GM21423 (cell line): Measurements from ENCODE around the gene SCGB3A2.
"Not testable (repeated sequence)": the region's sequence is repeated elsewhere in the genome, so short reads cannot be mapped to it uniquely, and the experiment has no call there.

Experiments used
- ATAC-seq: cut with Tn5 transposase; IDR thresholded peaks from one replicate; pipeline ENCODE4 v1.9.1; 2021; ENCODE audit warnings: mild to moderate bottlenecking, moderate library complexity; ENCODE audit not compliant: unreplicated experiment

The SCGB3A2 gene

GRCh38 chr5:147860641-147861025 lies 17.9 kb upstream of the SCGB3A2 start:
- no peak for ATAC-seq

GRCh38 chr5:147863454-147864158 lies 14.9 kb upstream of the SCGB3A2 start:
- ATAC-seq = no peak

- no peak for ATAC-seq
Observed at GRCh38 chr5:147869112-147869511, 9.4 kb upstream of the SCGB3A2 start.

GRCh38 chr5:147869892-147870291 lies 8.6 kb upstream of the SCGB3A2 start:
- ATAC-seq = not testable (repeated sequence)

GRCh38 chr5:147871980-147872549 lies 6.4 kb upstream of the SCGB3A2 start:
- ATAC-seq = not testable (repeated sequence)

- ATAC-seq = not testable (repeated sequence)
Observed at GRCh38 chr5:147872744-147873435, 5.6 kb upstream of the SCGB3A2 start.

- ATAC-seq = not testable (repeated sequence)
Observed at GRCh38 chr5:147874118-147874875, 4.2 kb upstream of the SCGB3A2 start.

GRCh38 chr5:147874910-147875367 lies 3.6 kb upstream of the SCGB3A2 start:
- ATAC-seq = no peak

GRCh38 chr5:147876141-147876540 lies 2.4 kb upstream of the SCGB3A2 start:
- ATAC-seq = no peak

- no peak for ATAC-seq
Observed at GRCh38 chr5:147876626-147877025, 1.9 kb upstream of the SCGB3A2 start.

- ATAC-seq = no peak
Observed at GRCh38 chr5:147879784-147880183, 1.3 kb downstream of the SCGB3A2 start.

- no peak for ATAC-seq
Observed at GRCh38 chr5:147880487-147880886, 2.0 kb downstream of the SCGB3A2 start.

GRCh38 chr5:147882586-147883313 lies 4.2 kb downstream of the SCGB3A2 start:
- ATAC-seq = no peak

GRCh38 chr5:147887026-147887627 lies 8.6 kb downstream of the SCGB3A2 start:
- ATAC-seq = no peak

- ATAC-seq = no peak
Observed at GRCh38 chr5:147887930-147888329, 9.4 kb downstream of the SCGB3A2 start.

GRCh38 chr5:147892696-147893296 lies 14.3 kb downstream of the SCGB3A2 start:
- ATAC-seq = no peak

- no peak for ATAC-seq
Observed at GRCh38 chr5:147893820-147894219, 15.3 kb downstream of the SCGB3A2 start.

GRCh38 chr5:147895864-147896263 lies 17.4 kb downstream of the SCGB3A2 start:
- ATAC-seq = no peak

GRCh38 chr5:147898875-147899401 lies 20.4 kb downstream of the SCGB3A2 start:
- ATAC-seq = no peak
